ENCODE data around the gene UBXN7. TPM values are rescaled to one million over a fixed set of nuclear protein-coding genes. Genes with fewer than 3 reads are reported as not detected.
"Not testable (repeated sequence)": the region's sequence is repeated elsewhere in the genome, so short reads cannot be mapped to it uniquely, and the experiment has no call there.

The UBXN7 gene
- total and polyA plus RNA-seq, 9 of the 15 experiments (the other 6 are each of a cell fraction or from before 2014, with no cell fraction given), result 3.5 to 44.6 (median 13.4) TPM

GRCh38 chr3:196386034-196386433 is 46.2 kb downstream of the UBXN7 start (continued):
- 0 out of 2 replicates have a peak, but pooled peaks have one; percentile 14 for TF ChIP-seq ATF4 (CRISPR knock-in tag; IDR thresholded peaks at IDR 0.05)
- TF ChIP-seq SMARCA4 (IDR thresholded peaks at IDR 0.05), result peak; percentile 69
- TF ChIP-seq NCOR1 (IDR thresholded peaks at IDR 0.05), result peak; percentile 73
- TF ChIP-seq CREB1 (IDR thresholded peaks at IDR 0.05), result 0 out of 2 replicates have a peak, but pooled peaks have one; percentile 26
- TF ChIP-seq CREB1 (CRISPR knock-in tag; IDR thresholded peaks at IDR 0.05); TEAD4 (CRISPR knock-in tag; IDR thresholded peaks at IDR 0.05; ENCODE audit: borderline replicate concordance); TOE1 (CRISPR knock-in tag; IDR thresholded peaks at IDR 0.05; ENCODE audit: borderline replicate concordance, low read depth): not testable (repeated sequence)
- TF ChIP-seq CBFA2T3 (IDR thresholded peaks at IDR 0.05), result peak; percentile 92
- TF ChIP-seq RCOR1 (IDR thresholded peaks at IDR 0.05; ENCODE audit: borderline replicate concordance in 1 of 2, low read depth in 2 of 2, low read length in 2 of 2), result peak in 1 of 2 experiments; percentile 20; a peak in 1 of 4 replicates
- TF ChIP-seq HDAC1 (IDR thresholded peaks at IDR 0.05), result peak in 1 of 2 experiments; percentile 56; a peak in 1 of 4 replicates
- peak; percentile 53; the same call in 1 of the 2 replicates for TF ChIP-seq NR2C2 (CRISPR knock-in tag; IDR thresholded peaks at IDR 0.05)
- 0 out of 2 replicates have a peak, but pooled peaks have one; percentile 31 for TF ChIP-seq NR2C2 (tag; IDR thresholded peaks at IDR 0.05)
- peak; percentile 84 for TF ChIP-seq TCF3 (CRISPR knock-in tag; IDR thresholded peaks at IDR 0.05)
- TF ChIP-seq CC2D1A (IDR thresholded peaks at IDR 0.05), result peak; percentile 38; the same call in 1 of the 2 replicates
- peak; percentile 87 for TF ChIP-seq CBFA2T2 (conservative IDR thresholded peaks at IDR 0.05)
- TF ChIP-seq NCOA1 (IDR thresholded peaks at IDR 0.05; ENCODE audit: low read depth), result peak; percentile 44; the same call in 1 of the 2 replicates
- TF ChIP-seq TEAD4 (IDR thresholded peaks at IDR 0.05; ENCODE audit: low read length), result peak; percentile 58
- 0 out of 2 replicates have a peak, but pooled peaks have one; percentile 47 for TF ChIP-seq FOXP1 (CRISPR knock-in tag; IDR thresholded peaks at IDR 0.05)
- TF ChIP-seq ZNF589 (CRISPR knock-in tag; IDR thresholded peaks at IDR 0.05; ENCODE audit: low read depth), result peak; percentile 61; the same call in 1 of the 2 replicates
- TF ChIP-seq SOX6 (IDR thresholded peaks at IDR 0.05), result peak; percentile 79
- 0 out of 2 replicates have a peak, but pooled peaks have one; percentile 26 for TF ChIP-seq TOE1 (IDR thresholded peaks at IDR 0.05; ENCODE audit: borderline replicate concordance)
- TF ChIP-seq ZNF384 (IDR thresholded peaks at IDR 0.05; ENCODE audit: low read depth, low read length), result peak; percentile 78
- peak; percentile 31; the same call in 1 of the 2 replicates for TF ChIP-seq SPI1 (IDR thresholded peaks at IDR 0.05; ENCODE audit: borderline replicate concordance, low read depth, low read length)
- 0 out of 2 replicates have a peak, but pooled peaks have one; percentile 24 for TF ChIP-seq ATF7 (IDR thresholded peaks at IDR 0.05)
- TF ChIP-seq TAL1 (IDR thresholded peaks at IDR 0.05), result peak; percentile 64; the same call in 1 of the 2 replicates
- peak; percentile 91 for TF ChIP-seq MAX (CRISPR knock-in tag; IDR thresholded peaks at IDR 0.05)
- peak; percentile 74 for TF ChIP-seq ARID1B (IDR thresholded peaks at IDR 0.05)
- peak; percentile 29 for TF ChIP-seq HDAC3 (IDR thresholded peaks at IDR 0.05; ENCODE audit: borderline replicate concordance, partially characterized antibody)
- peak; percentile 77 for TF ChIP-seq SMARCE1 (IDR thresholded peaks at IDR 0.05)
- TF ChIP-seq HMBOX1 (IDR thresholded peaks at IDR 0.05), result peak; percentile 63; the same call in 1 of the 2 replicates
- TF ChIP-seq ESRRA (IDR thresholded peaks at IDR 0.05; ENCODE audit: borderline replicate concordance, low read depth), result 0 out of 2 replicates have a peak, but pooled peaks have one; percentile 13

Data from K562 (cell line).